Measurements from ENCODE around the gene ZNF526. TPM values are rescaled to one million over a fixed set of nuclear protein-coding genes. Genes with fewer than 3 reads are reported as not detected.
"Not testable (repeated sequence)": the region's sequence is repeated elsewhere in the genome, so short reads cannot be mapped to it uniquely, and the experiment has no call there.

Gene ZNF526
- total RNA-seq, 1 donor from 2014 or later: 9.6 TPM

DNA sequence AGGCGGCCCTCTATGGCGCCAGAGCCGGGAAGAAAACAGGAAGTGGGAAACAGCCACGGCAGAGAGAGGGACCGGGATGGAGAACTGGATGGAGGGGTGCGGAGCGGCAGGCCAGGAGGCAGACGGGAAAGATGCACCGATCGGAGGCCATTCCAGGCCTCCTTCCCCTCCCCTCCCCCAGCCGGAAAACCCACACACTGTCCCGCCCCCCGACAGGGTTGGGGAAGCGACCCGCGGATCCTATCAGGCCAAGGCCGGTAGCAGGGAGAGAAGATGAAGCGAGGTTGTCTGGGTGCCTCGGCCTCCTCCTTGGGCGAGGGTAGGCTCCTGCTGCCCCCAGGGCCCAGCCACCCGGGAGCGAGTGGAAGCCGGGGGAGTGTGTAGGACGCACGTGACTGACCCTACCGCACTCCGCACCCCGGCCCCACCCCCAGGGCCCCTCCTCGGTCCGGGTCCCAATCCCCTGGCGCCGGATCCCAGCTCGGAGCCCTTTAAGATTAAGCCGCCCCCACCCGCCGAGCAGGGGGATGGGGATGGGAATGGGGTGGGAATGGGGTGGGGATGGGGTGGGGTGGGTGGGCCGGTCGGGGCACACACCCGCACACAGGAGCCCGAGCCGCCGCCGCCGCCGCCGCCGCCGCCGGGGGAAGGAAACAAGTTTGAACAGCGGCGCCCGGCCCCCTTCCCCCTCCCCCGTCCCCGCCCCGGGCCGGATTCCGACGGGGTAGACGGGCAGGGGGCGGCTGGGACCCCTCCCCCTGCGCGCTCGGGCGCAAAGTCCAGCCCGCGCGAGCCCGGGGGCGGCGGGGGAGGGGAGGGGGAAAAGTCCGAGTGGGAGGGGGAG, 33.4 kb downstream of the ZNF526 start:
- Histone ChIP-seq H3K4me3 (peak overlapping the region; percentile 98), H3K36me3 (peaks cover 12% of the 10 kb centered on the region), H3K27ac (peak overlapping the region; percentile 97), H3K27me3 (no peaks in the 10 kb centered on the region), H3K4me1 (peaks cover 43% of the 10 kb centered on the region), H3K9me3 (no peaks in the 10 kb centered on the region)
- ATAC-seq (peak; percentile 23), DNase-seq (peak; percentile 86)
- intact Hi-C loops (cut with DNase I): no loop called here
- no peak for TF ChIP-seq CTCF (IDR thresholded peaks at IDR 0.05)

- intact Hi-C loops (cut with DNase I): no loop called here
- peaks cover 9% of the 10 kb centered on the region for H3K36me3 ChIP-seq
- no peaks in the 10 kb centered on the region for H3K27me3 ChIP-seq
- H3K27ac ChIP-seq: peak overlapping the region; percentile 97
- peaks cover 43% of the 10 kb centered on the region for H3K4me1 ChIP-seq
- peak overlapping the region; percentile 98 for H3K4me3 ChIP-seq
- ATAC-seq (peak; percentile 43), DNase-seq (peak; percentile 85)
- TF ChIP-seq CTCF (IDR thresholded peaks at IDR 0.05): peak; percentile 17
- no peaks in the 10 kb centered on the region for H3K9me3 ChIP-seq
Measured at GRCh38 chr19:42254089-42254849, 34.2 kb downstream of the ZNF526 start.

DNA sequence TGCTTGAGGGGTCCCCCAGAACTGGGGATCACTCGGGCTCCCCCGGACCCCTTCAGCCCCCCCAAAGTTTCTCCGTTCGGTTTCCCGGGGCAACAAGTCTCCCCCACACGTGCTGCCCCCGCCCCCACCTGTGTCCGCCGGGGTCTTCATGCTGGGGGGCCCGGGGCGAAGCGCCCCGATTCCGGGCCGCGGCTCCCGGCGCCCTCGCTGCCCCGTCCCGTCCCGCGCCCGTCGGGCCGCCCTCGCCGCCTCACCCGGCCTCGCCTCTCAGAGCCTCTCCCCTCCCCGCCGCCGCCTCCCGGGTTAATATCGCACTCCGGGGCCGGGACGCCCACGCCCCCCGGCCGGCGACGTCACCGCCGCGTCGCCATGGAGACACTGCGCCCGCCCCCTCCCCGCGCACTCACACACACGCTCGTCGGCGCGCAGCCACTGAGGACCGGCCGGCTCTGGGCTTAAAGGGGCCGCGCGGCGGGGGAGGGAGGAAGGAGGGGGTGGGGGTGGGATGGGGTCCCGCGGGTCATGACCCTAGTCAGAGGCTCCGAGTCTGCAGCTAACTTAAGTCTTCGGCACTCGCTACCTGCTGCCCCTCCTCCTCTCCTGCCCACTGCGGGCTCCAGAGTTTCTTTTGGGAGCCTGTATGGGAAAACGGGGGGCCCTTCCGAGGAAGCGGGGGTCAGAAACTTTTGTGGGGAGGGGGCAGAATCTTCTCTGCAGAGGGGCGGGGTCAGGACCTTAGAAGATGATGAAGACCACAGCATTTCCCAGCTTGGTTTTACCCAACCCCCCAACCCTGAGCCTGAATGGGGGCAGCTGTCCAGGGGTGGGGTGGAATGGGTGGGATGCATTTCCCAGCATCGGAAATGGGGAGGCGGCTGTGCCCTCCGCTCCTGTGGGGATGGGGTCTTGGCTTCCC, 35.0 kb downstream of the ZNF526 start, which contains the start of gene ERF:
Gene ERF, minus strand, starts transcription at position 279 of the 916 bp plus-strand sequence. Its CDS starts 129 bp downstream, at position 150.
- Histone ChIP-seq H3K27ac (peak within 1 kb of the TSS; percentile 97), H3K36me3 (peaks cover under 1% of the 10 kb centered on the region), H3K4me1 (peaks cover 40% of the 10 kb centered on the region), H3K9me3 (no peaks in the 10 kb centered on the region), H3K27me3 (no peaks in the 10 kb centered on the region), H3K4me3 (peak within 1 kb of the TSS; percentile 98)
- DNase-seq (peak; percentile 97), ATAC-seq (peak; percentile 92)
- TF ChIP-seq CTCF (IDR thresholded peaks at IDR 0.05): no peak
- intact Hi-C loops (cut with DNase I): no loop called here

DNA sequence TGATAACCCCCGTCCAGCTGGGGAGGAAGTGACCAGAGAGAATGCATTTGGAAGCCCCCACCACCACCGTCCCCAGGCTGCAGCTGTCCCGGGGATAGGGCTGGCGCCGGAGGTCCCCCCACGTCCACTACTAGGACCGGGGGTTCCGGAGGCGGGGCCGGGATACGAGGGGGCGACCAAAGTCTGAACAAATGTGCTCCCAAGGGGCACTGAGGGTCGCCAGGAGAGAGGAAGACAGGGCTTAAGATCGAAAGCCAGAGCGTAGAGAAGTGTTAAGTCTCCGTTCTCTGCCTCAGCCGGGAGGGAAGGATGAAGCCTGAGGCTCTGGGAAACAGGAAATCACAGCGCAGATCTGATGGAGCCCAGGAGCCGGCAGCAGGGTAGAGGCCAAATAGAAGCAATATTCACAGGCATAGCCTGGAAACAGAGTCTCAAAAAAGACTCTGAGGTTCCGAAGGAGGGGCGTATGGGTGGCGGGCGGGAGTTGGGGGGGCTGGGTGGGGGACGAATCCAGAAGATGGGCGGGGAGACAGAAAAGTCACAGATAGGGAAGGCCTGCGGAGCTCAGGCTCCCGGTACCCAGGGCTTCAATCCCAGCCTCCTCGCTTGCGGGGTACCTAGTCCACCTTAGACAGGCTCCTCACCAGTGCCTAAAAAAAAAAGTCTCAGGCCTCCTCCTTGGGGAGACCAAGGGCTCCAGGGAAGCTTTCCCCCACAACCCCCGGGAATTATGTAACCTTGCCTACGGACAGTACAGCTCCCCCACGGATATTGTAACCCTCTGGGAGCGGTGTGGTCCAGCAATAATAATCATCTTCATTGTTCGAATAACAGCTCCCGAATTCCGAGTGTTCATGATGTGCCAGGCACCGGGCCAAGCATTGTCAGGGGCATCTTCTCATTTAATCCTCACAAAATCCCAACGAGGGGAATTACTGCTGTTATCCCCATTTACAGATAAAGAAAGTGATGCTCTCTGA, 35.9 kb downstream of the ZNF526 start:
- intact Hi-C loops (cut with DNase I): no loop called here
- ATAC-seq (no peak), DNase-seq (peak; percentile 73)
- H3K36me3 ChIP-seq: no peaks in the 10 kb centered on the region
- H3K27me3 ChIP-seq: no peaks in the 10 kb centered on the region
- peak overlapping the region; percentile 98 for H3K4me3 ChIP-seq
- TF ChIP-seq CTCF (IDR thresholded peaks at IDR 0.05): no peak
- H3K9me3 ChIP-seq: no peaks in the 10 kb centered on the region
- H3K27ac ChIP-seq: peak overlapping the region; percentile 97
- H3K4me1 ChIP-seq: peaks cover 30% of the 10 kb centered on the region

GRCh38 chr19:42257842-42258241, 37.7 kb downstream of the ZNF526 start:
- ATAC-seq; H3K36me3 ChIP-seq; H3K9me3 ChIP-seq; H3K27ac ChIP-seq; H3K4me3 ChIP-seq; intact Hi-C loops (cut with DNase I); DNase-seq; H3K27me3 ChIP-seq: not testable (repeated sequence)
- peaks cover 14% of the 10 kb centered on the region for H3K4me1 ChIP-seq

Data from upper lobe of right lung (tissue), 1 donor.